LNCAP (cell line): Measurements from ENCODE around the gene ADM2.

Experiments used
- CTCF ChIP-seq: fragments of 450-650 bp; IDR thresholded peaks from 2 replicates; pipeline ENCODE4 v1.5.1; 2017; ENCODE audit warnings: mild to moderate bottlenecking

The ADM2 gene

GRCh38 chr22:50459496-50460140 is 21.7 kb upstream of the ADM2 start:
- TF ChIP-seq CTCF, result no peak

DNA sequence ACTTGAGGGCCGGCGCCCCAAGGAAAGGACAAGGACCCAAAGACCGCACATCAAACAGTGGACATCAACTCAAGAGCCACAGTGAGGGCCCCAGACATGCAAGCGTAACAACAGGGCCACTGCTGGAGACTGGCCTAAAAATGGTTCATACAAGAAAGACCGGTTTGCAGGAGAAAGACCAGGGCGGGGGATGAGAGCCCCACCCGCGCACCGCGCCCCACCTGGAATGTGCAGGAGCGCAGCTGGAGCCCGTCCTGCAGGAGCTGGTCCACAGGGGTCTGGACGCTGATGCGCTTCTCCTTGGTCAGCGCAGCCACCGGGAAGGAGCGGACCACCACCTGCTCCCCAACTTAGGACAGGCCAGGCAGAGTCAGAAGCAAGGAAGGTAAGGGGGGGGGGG is 20.4 kb upstream of the ADM2 start:
- no peak for TF ChIP-seq CTCF

GRCh38 chr22:50461536-50461935 is 19.8 kb upstream of the ADM2 start:
- TF ChIP-seq CTCF, result no peak

DNA sequence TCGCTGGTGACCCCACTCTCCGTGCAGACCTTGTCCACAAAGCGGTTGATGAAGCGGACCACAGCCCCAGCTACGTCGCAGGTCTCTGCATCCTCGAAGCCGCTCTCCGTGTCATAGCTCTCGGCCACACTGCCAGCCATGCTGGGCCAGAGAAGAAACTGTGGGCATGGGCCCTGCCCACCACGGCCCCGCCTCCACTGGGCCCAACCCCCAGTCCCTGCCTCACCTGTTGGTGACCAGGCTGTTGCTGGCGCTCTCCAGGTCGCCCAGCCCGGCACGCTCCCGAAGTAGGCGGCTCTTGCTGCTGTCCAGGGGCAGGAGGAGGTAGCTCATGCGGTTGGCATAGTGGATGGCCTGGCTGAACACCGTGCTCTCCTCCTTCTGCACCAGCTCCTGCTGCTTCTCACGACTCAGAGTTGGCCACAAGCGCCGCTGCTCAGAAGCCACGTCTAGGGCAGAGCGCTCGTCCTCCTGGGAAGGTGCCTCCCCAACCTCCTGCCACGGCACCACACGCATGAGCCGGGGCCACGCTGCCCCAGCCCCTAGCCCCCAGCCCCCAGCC is 19.3 kb upstream of the ADM2 start:
- no peak for TF ChIP-seq CTCF

DNA sequence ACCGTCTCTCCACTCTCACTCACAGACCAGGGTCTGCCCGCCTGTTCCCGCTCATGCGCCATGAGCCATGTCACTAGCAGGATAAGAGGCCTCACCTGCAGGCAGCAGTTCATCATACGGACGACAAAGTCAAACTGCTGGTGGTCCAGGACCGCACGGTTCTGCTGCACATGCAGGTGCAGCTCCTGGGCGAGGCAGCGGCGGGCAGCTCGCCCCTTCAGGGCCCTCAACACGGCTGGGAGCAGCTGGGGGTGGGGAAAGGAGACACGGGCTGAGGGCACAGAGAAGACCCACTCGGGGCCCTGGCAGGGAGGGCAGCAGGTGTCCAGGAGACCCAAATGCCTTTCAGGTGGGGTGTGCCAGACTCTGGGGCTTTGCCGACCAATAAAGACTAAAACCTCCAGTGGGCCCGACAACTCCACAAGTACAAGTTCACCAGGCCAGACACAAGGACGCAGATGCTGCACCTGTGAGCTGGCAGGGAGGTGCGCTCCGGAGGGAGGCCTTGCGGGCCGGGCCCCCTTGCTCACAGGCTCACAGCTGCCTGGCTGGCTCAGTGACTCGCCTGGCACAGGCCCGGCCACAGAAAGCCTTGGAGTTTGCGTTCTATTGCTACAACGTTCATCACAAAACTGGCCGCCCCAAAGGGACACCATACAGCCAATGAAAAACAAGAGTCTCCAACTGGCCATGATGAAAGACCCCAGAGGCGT is 18.0 kb upstream of the ADM2 start:
- TF ChIP-seq CTCF, result no peak

DNA sequence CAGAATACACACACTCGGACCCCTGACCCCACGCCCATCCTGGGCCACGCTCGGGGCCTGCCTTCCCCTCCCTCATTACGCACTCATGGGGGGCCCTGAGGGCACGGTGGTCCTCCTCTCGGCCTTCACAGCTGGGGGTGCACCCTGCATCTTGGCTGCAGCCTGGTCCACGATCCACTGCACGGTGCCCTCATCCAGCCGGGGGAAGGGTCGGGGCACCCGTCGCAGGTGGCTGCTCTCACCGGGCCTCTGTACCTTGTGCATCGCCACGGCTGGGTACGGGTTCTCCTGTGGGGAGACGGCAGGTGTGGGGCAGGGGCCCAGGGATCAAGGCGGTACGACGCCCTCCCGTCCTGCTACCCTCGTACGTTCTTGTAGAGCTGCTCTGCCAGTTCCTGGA is 16.9 kb upstream of the ADM2 start:
- TF ChIP-seq CTCF, result no peak

GRCh38 chr22:50465066-50465930 is 16.0 kb upstream of the ADM2 start:
- no peak for TF ChIP-seq CTCF
